Activated naive CD4-positive, alpha-beta T cell treated with anti-CD3 and anti-CD28 coated beads, Interleukin-2, amount 50 U/mL, for 24 hours (primary cell): ENCODE data around the gene DHRSX.
A peak's percentile ranks its signal among the peaks of the same experiment; 100 is the strongest.

ENCODE experiments used
- H3K27ac Mint-ChIP-seq: one replicate; pipeline ENCODE4 v1.8.0; 2021; ENCODE audit warnings: mild to moderate bottlenecking, mixed read lengths
- H3K27me3 Mint-ChIP-seq: one replicate; pipeline ENCODE4 v1.8.0; 2021; ENCODE audit warnings: mixed read lengths
- H3K36me3 Mint-ChIP-seq: one replicate; pipeline ENCODE4 v1.8.0; 2021; ENCODE audit warnings: mixed read lengths
- H3K4me1 Mint-ChIP-seq: one replicate; pipeline ENCODE4 v1.8.0; 2021; ENCODE audit warnings: mixed read lengths
- H3K4me3 Mint-ChIP-seq: one replicate; pipeline ENCODE4 v1.8.0; 2021; ENCODE audit warnings: mild to moderate bottlenecking, mixed read lengths
- H3K9me3 Mint-ChIP-seq: one replicate; pipeline ENCODE4 v1.8.0; 2021; ENCODE audit warnings: mixed read lengths

DHRSX gene

DNA sequence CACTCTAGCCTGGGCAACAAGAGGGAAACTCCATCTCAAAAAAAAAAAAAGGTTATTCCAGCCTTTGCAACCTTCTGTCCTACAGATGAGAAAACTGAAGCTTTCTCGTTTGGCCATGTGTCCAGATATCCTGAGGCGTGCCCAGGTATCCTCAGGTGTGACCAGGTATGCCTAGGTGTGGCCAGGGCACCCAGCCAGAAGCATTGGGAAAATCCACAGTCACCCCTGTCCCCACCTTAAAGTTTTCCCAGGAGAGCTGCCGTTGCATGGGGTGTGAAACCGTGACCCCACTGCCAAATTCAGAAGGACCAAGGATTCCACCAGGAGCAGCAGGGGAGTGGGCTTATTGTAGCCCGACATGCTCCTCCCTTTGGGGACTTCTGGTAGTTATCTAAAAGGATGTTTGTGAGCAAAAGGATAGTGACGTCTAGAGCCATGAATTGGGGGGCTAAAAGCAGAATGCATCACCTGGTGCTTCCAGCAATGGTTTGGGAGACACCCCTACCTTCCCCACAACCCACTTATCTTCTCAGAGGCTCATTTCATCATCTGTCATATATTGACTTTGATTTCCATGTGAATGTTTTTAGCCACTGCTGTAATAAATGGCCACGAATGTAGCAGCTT lies 4.0 kb upstream of the DHRSX start:
- H3K4me3 Mint-ChIP-seq = no peak overlapping the region
- no peak overlapping the region for H3K27ac Mint-ChIP-seq

DNA sequence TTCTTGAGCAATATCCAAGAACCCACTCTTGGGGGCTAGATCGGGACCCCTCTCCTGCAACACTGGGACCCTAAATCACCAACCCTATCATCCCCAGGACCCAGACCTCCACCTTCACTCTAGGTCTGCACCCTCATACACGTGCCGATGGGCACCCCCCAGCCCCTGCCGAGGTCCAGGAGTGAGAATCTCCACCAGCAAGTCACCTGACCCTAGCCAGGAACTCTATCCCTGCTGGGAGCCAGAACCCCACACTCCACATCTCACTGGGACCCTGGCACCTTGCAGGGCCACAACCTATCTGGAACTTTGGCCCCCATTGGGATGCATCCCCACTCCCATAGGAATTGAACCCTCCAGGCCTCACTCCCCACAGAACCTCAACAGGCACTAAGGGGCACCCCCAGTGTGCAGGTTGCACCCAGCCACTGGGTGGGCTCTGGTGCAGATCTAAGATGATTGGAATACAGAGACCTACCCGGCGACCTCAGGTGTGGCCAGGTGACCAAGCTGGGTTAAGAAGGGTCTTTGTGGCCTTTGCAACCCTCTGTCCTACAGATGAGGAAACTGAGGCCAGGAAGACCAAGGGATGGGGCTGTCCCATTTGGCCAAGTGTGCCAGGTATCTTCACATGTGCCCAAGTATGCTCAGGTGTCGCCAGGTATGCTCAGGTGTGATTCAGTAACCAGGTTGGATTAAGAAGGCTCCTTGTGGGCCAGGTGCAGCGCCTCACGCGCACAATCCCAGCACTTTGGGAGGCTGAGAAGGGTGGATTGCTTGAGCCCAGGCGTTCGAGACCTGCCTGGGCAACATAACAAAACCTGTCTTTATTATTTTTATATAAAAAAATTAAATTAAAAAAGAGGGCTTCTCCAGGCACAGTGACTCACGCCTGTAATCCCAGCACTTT lies 3.1 kb upstream of the DHRSX start:
- Mint-ChIP-seq H3K9me3 (no peaks in the 10 kb centered on the region), H3K36me3 (no peaks in the 10 kb centered on the region), H3K27ac (no peak overlapping the region), H3K27me3 (no peaks in the 10 kb centered on the region), H3K4me1 (peaks cover 12% of the 10 kb centered on the region), H3K4me3 (no peak overlapping the region)

More for the DNA sequence above, 4.0 kb upstream of the DHRSX start:
- peaks cover 3% of the 10 kb centered on the region for H3K4me1 Mint-ChIP-seq
- H3K36me3 Mint-ChIP-seq = no peaks in the 10 kb centered on the region
- no peaks in the 10 kb centered on the region for H3K9me3 Mint-ChIP-seq
- H3K27me3 Mint-ChIP-seq = no peaks in the 10 kb centered on the region

- Mint-ChIP-seq H3K27ac (no peak overlapping the region), H3K4me1 (peaks cover 22% of the 10 kb centered on the region)
Observed at GRCh38 chrX:2502668-2503519, 2.1 kb upstream of the DHRSX start.

GRCh38 chrX:2502120-2502667 lies 1.4 kb upstream of the DHRSX start:
- Mint-ChIP-seq H3K4me1 (peaks cover 27% of the 10 kb centered on the region), H3K27ac (peak overlapping the region; percentile 80), H3K9me3 (no peaks in the 10 kb centered on the region), H3K27me3 (no peaks in the 10 kb centered on the region), H3K4me3 (peak overlapping the region; percentile 63), H3K36me3 (no peaks in the 10 kb centered on the region)

More at GRCh38 chrX:2502668-2503519, 2.1 kb upstream of the DHRSX start:
- Mint-ChIP-seq H3K27me3 (no peaks in the 10 kb centered on the region), H3K4me3 (no peak overlapping the region), H3K36me3 (no peaks in the 10 kb centered on the region), H3K9me3 (no peaks in the 10 kb centered on the region)

GRCh38 chrX:2501559-2502102 lies 855 bp upstream of the DHRSX start:
- H3K4me1 Mint-ChIP-seq = peaks cover 27% of the 10 kb centered on the region
- no peaks in the 10 kb centered on the region for H3K27me3 Mint-ChIP-seq
- H3K9me3 Mint-ChIP-seq = no peaks in the 10 kb centered on the region
- peak overlapping the region; percentile 63 for H3K4me3 Mint-ChIP-seq
- H3K27ac Mint-ChIP-seq = peak overlapping the region; percentile 80
- no peaks in the 10 kb centered on the region for H3K36me3 Mint-ChIP-seq

- H3K9me3 Mint-ChIP-seq = no peaks in the 10 kb centered on the region
Observed at GRCh38 chrX:2500091-2500802, 529 bp downstream of the DHRSX start.

DNA sequence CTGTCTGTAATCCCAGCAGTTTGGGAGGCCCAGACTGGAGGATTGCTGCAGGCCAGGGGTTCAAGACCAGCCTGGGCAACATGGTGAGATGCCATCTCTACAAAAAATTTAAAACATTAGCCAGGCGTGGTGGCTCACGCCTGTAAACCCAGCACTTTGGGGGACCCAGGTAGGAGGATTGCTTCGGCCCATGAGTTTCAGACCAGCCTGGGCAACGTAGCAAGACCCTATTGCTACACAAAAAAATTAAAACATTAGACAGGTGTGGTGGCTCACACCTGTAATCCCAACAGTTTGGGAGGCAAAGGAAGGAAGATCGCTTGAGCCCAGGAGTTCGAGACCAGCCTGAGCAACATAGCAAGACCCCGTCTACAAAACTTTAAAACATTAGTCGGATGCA lies 1.3 kb downstream of the DHRSX start:
- no peaks in the 10 kb centered on the region for H3K36me3 Mint-ChIP-seq
- peak overlapping the region; percentile 86 for H3K4me3 Mint-ChIP-seq
- peaks cover 27% of the 10 kb centered on the region for H3K4me1 Mint-ChIP-seq
- H3K27ac Mint-ChIP-seq = peak overlapping the region; percentile 90
- no peaks in the 10 kb centered on the region for H3K27me3 Mint-ChIP-seq
- no peaks in the 10 kb centered on the region for H3K9me3 Mint-ChIP-seq

More at GRCh38 chrX:2500091-2500802, 529 bp downstream of the DHRSX start:
- H3K4me3 Mint-ChIP-seq = peak overlapping the region; percentile 86
- peaks cover 27% of the 10 kb centered on the region for H3K4me1 Mint-ChIP-seq
- no peaks in the 10 kb centered on the region for H3K27me3 Mint-ChIP-seq
- no peaks in the 10 kb centered on the region for H3K36me3 Mint-ChIP-seq
- H3K27ac Mint-ChIP-seq = peak overlapping the region; percentile 83

GRCh38 chrX:2498781-2499302 lies 1.9 kb downstream of the DHRSX start:
- H3K27ac Mint-ChIP-seq = peak overlapping the region; percentile 90
- H3K4me3 Mint-ChIP-seq = peak overlapping the region; percentile 86
- H3K4me1 Mint-ChIP-seq = peaks cover 27% of the 10 kb centered on the region
- no peaks in the 10 kb centered on the region for H3K27me3 Mint-ChIP-seq
- H3K9me3 Mint-ChIP-seq = no peaks in the 10 kb centered on the region
- no peaks in the 10 kb centered on the region for H3K36me3 Mint-ChIP-seq

DNA sequence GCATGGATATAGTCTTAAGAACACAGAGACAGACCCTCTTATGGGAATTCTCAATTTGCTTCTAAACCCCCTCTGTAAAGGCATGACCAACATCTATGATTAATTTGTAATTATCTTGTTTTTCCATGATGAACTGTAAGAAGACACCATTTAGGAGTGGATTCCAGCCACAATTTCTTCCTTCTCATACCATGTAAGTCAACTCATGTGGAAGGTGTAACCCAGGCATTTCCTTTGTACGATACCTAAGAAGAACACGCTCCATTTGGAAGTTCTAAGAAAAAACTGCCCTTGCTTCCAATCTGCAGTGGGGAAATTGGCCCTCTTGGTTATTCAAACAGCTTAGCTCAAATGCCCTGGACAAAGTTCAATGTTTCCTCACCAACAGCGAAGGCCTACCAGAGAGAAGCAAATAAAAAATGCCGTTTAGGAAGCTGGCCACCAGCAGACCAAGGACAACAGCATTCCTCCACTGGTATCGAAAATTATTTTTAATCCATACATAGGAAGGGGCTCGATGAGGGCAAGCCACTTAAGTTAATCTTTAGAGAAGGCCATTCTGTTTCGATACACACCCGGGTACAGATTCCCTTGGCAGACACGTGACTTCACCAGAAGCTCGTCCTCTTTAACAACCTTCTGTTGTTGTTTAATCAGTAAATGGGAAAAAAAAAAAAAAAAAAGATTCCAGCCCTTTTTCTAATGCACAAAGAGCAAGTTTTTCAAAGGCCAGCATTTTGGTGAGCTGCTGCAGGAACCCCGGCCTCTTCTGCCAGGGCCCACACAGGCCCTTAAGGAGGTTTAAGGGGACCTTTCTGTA lies 2.6 kb downstream of the DHRSX start:
- peaks cover 27% of the 10 kb centered on the region for H3K4me1 Mint-ChIP-seq
- H3K27me3 Mint-ChIP-seq = no peaks in the 10 kb centered on the region
- peak overlapping the region; percentile 37 for H3K27ac Mint-ChIP-seq
- peak overlapping the region; percentile 86 for H3K4me3 Mint-ChIP-seq
- H3K9me3 Mint-ChIP-seq = no peaks in the 10 kb centered on the region
- H3K36me3 Mint-ChIP-seq = no peaks in the 10 kb centered on the region

GRCh38 chrX:2495595-2495994 lies 5.2 kb downstream of the DHRSX start:
- H3K4me3 Mint-ChIP-seq = no peak overlapping the region
- H3K36me3 Mint-ChIP-seq = peaks cover 1% of the 10 kb centered on the region
- no peak overlapping the region for H3K27ac Mint-ChIP-seq
- H3K9me3 Mint-ChIP-seq = no peaks in the 10 kb centered on the region
- no peaks in the 10 kb centered on the region for H3K27me3 Mint-ChIP-seq
- peaks cover 24% of the 10 kb centered on the region for H3K4me1 Mint-ChIP-seq

- Mint-ChIP-seq H3K4me3 (no peak overlapping the region), H3K36me3 (peaks cover 8% of the 10 kb centered on the region), H3K4me1 (peaks cover 3% of the 10 kb centered on the region), H3K27ac (no peak overlapping the region), H3K9me3 (no peaks in the 10 kb centered on the region), H3K27me3 (no peaks in the 10 kb centered on the region)
Observed at GRCh38 chrX:2492531-2493218, 8.1 kb downstream of the DHRSX start.

- H3K36me3 Mint-ChIP-seq = peaks cover 12% of the 10 kb centered on the region
- H3K4me1 Mint-ChIP-seq = no peaks in the 10 kb centered on the region
- no peak overlapping the region for H3K27ac Mint-ChIP-seq
- H3K4me3 Mint-ChIP-seq = no peak overlapping the region
- H3K27me3 Mint-ChIP-seq = no peaks in the 10 kb centered on the region
- H3K9me3 Mint-ChIP-seq = no peaks in the 10 kb centered on the region
Observed at GRCh38 chrX:2490634-2491033, 10.1 kb downstream of the DHRSX start.
